ENCODE data around the gene SPATA6. TPM values are rescaled to one million over a fixed set of nuclear protein-coding genes. Genes with fewer than 3 reads are reported as not detected.
"Not testable (repeated sequence)": the region's sequence is repeated elsewhere in the genome, so short reads cannot be mapped to it uniquely, and the experiment has no call there.

Gene SPATA6
- total and polyA plus RNA-seq, 3 donors from 2014 or later: 44.5 to 268 (median 138) TPM

DNA sequence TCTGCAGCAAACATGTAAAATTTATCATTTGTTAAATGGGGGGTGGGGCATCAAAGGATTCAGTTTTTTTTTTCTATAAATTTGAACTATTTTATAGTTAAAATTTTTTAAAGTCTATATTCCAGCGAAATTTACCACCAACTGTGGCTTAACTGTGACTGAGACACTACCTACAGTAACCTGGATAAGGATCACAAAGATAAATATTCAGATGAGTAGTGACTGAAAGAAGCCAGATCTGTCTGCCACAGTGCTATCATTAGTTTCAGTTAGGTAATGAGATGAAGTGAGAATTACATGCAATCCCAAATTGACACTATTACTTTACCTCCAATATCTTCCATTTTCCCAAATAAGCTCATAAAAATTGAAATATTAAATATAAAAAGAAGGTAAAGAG lies 5.4 kb downstream of the SPATA6 start:
- Histone ChIP-seq H3K27me3 (no peaks in the 10 kb centered on the region), H3K4me3 (no peak overlapping the region), H3K27ac (no peak overlapping the region), H3K4me1 (peaks cover 9% of the 10 kb centered on the region), H3K9me3 (no peaks in the 10 kb centered on the region), H3K36me3 (ENCODE audit: low read depth, missing control alignments) (no peaks in the 10 kb centered on the region)
- intact Hi-C loops (cut with DNase I; ENCODE audit: low total_unique reads): no loop called here
- no peak for DNase-seq
- TF ChIP-seq POLR2A (IDR thresholded peaks at IDR 0.05): no peak
- TF ChIP-seq, protein P1, sequence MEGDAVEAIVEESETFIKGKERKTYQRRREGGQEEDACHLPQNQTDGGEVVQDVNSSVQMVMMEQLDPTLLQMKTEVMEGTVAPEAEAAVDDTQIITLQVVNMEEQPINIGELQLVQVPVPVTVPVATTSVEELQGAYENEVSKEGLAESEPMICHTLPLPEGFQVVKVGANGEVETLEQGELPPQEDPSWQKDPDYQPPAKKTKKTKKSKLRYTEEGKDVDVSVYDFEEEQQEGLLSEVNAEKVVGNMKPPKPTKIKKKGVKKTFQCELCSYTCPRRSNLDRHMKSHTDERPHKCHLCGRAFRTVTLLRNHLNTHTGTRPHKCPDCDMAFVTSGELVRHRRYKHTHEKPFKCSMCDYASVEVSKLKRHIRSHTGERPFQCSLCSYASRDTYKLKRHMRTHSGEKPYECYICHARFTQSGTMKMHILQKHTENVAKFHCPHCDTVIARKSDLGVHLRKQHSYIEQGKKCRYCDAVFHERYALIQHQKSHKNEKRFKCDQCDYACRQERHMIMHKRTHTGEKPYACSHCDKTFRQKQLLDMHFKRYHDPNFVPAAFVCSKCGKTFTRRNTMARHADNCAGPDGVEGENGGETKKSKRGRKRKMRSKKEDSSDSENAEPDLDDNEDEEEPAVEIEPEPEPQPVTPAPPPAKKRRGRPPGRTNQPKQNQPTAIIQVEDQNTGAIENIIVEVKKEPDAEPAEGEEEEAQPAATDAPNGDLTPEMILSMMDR (IDR thresholded peaks at IDR 0.05): no peak
- 94 to 95% methylated on average over 1 of the region's 1 CpG for WGBS, 2 donors

DNA sequence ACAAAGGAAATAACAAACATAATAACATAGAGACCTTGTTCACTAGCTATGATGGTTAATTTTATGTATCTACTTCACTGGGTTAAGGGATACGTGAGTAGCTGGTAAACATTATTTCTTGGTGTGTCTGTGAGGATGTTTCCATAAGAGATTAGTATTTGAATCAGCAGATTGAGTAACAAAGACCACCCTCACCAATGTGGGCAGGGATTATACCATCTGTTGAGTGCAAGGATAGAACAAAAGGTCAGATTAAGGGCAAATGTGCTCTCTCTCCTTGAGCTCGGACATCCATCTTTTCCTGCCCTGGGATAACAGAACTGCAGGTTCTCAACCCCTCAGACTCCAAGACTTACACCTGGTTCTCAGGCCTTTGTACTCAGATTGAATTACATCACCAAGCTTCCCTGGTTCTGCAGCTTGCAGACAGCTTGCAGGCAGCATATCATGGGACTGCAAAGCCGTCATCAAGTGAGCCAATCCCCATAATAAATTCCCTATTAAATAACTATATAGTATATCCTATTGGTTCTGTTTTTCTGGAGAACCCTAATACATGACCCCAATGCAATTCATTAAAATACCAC lies 9.2 kb downstream of the SPATA6 start:
- Histone ChIP-seq H3K27ac (no peak overlapping the region), H3K4me3 (no peak overlapping the region), H3K9me3 (no peaks in the 10 kb centered on the region), H3K27me3 (no peaks in the 10 kb centered on the region), H3K36me3 (ENCODE audit: low read depth, missing control alignments) (no peaks in the 10 kb centered on the region), H3K4me1 (no peaks in the 10 kb centered on the region)
- no peak for DNase-seq
- 76 to 83% methylated on average over 3 of the region's 3 CpGs for WGBS, 2 donors
- TF ChIP-seq POLR2A (IDR thresholded peaks at IDR 0.05): no peak
- TF ChIP-seq, protein P1 (IDR thresholded peaks at IDR 0.05): no peak
- intact Hi-C loops (cut with DNase I; ENCODE audit: low total_unique reads): no loop called here

DNA sequence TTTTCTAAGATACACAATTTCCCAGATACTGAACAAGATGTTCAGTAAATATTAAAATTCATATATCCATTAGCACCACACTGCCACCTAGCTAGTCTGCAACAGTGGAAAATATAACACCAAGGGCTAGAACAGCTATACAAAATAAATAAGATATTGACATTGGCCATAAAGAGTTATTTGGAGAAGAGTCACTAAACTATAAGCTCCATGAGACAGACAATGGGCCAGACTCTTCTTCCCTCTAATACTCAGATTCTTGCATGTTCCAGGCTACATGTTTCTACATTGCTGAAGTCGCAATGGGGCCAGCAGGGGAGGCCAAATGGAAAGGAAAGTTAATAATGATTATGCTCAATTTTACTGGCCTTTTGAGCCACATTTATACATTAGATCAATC lies 21.5 kb downstream of the SPATA6 start:
- H3K4me1 ChIP-seq: no peaks in the 10 kb centered on the region
- intact Hi-C loops (cut with DNase I; ENCODE audit: low total_unique reads): no loop called here
- H3K9me3 ChIP-seq: no peaks in the 10 kb centered on the region
- no peak overlapping the region for H3K4me3 ChIP-seq
- 95 to 97% methylated on average over 1 of the region's 1 CpG for WGBS, 2 donors
- no peak for DNase-seq
- no peak overlapping the region for H3K27ac ChIP-seq
- H3K27me3 ChIP-seq: no peaks in the 10 kb centered on the region
- H3K36me3 ChIP-seq (ENCODE audit: low read depth, missing control alignments): no peaks in the 10 kb centered on the region
- no peak for TF ChIP-seq POLR2A (IDR thresholded peaks at IDR 0.05)
- TF ChIP-seq, protein P1 (IDR thresholded peaks at IDR 0.05): no peak

DNA sequence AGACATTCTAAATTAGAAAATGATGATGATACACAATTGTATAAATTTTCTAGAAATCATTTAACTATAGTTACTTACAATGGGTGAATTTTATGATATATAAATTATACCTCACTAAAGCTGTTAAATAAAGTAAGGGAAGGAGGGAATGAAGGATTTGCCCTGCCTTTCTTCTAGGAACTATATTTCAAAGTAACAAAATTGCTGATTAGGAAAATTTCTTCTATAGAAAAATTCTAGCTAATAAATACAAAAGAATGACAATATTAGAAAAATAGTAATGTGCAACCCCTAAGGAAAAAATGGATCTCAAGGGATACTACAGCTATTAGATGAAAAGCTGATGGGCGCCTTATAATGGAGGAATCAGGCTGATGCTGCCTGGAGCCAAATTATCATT lies 23.1 kb downstream of the SPATA6 start:
- WGBS, 2 donors: 93 to 98% methylated on average over 1 of the region's 1 CpG
- no peaks in the 10 kb centered on the region for H3K9me3 ChIP-seq
- H3K4me3 ChIP-seq: no peak overlapping the region
- H3K36me3 ChIP-seq (ENCODE audit: low read depth, missing control alignments): no peaks in the 10 kb centered on the region
- DNase-seq: no peak
- no peak overlapping the region for H3K27ac ChIP-seq
- TF ChIP-seq, protein P1 (IDR thresholded peaks at IDR 0.05): no peak
- no peak for TF ChIP-seq POLR2A (IDR thresholded peaks at IDR 0.05)
- no peaks in the 10 kb centered on the region for H3K27me3 ChIP-seq
- intact Hi-C loops (cut with DNase I; ENCODE audit: low total_unique reads): no loop called here
- no peaks in the 10 kb centered on the region for H3K4me1 ChIP-seq

DNA sequence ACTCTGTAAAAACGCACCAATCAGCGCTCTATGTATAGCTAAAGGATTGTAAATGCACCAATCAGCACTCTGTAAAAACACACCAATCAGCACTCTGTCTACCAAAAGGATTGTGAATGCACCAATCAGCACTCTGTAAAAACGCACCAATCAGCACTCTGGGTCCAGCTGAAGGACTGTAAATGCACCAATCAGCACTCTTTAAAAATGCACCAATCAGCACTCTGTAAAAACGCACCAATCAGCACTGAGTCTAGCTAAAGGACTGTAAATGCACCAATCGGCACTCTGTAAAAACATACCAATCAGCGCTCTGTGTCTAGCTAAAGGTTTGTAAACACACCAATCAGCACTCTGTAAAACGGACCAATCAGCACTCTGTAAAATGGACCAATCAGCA lies 27.8 kb downstream of the SPATA6 start:
- H3K4me1 ChIP-seq; intact Hi-C loops (cut with DNase I; ENCODE audit: low total_unique reads); H3K36me3 ChIP-seq (ENCODE audit: low read depth, missing control alignments); H3K27me3 ChIP-seq; DNase-seq; H3K4me3 ChIP-seq; H3K9me3 ChIP-seq; H3K27ac ChIP-seq: not testable (repeated sequence)
- 89 to 94% methylated on average over 7 of the region's 7 CpGs for WGBS, 2 donors

All from testis (tissue), 3 donors.